NB4 (cell line): Measurements from ENCODE around the gene BACH2.

ENCODE experiments used
- DNase-seq: peaks from one replicate; pipeline ENCODE4 v3.0.0; 2010; ENCODE audit warnings: low read depth
- H3K4me3 ChIP-seq: one replicate; pipeline ENCODE4 v1.5.1; 2011; ENCODE audit warnings: mild to moderate bottlenecking, low read depth, low read length, moderate library complexity
- CTCF ChIP-seq: IDR thresholded peaks from one replicate; pipeline ENCODE4 v1.5.1; 2012; ENCODE audit warnings: low read depth, low read length
- MYC ChIP-seq: IDR thresholded peaks from 2 replicates; pipeline ENCODE4 v1.6.1; 2011; ENCODE audit warnings: low read depth, low read length
- POLR2A ChIP-seq: IDR thresholded peaks from 2 replicates; pipeline ENCODE4 v1.6.1; 2011; ENCODE audit warnings: mild to moderate bottlenecking; ENCODE audit not compliant: insufficient read length; ENCODE audit errors: extremely low read depth
- TF ChIP-seq, protein P1 (sequence below): IDR thresholded peaks from 2 replicates; pipeline ENCODE4 v1.6.1; 2011; ENCODE audit warnings: low read depth, low read length

BACH2 gene

DNA sequence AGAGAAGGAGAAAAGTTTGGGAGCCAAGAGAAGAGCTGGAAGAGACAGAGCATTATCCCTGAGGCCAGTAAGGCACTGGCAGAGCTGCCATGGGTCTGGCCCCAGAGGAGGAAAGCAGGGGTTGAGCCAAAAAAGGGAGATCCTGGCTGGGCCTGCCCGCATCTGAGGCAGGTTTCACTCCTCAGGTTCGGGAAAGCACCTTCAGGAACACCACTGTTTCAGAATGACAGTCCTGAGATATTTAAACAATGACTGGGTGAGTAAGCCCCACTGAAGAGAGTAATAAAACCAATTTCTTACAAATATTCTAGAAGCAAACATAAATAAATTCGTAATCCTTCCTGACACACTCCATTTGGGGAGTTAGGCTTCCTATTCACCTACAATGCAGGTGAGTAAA lies 152.2 kb downstream of the BACH2 start:
- TF ChIP-seq MYC (no peak), POLR2A (no peak), CTCF (no peak)
- TF ChIP-seq, protein P1, sequence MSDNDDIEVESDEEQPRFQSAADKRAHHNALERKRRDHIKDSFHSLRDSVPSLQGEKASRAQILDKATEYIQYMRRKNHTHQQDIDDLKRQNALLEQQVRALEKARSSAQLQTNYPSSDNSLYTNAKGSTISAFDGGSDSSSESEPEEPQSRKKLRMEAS, result no peak
- no peak overlapping the region for H3K4me3 ChIP-seq
- no peak for DNase-seq

DNA sequence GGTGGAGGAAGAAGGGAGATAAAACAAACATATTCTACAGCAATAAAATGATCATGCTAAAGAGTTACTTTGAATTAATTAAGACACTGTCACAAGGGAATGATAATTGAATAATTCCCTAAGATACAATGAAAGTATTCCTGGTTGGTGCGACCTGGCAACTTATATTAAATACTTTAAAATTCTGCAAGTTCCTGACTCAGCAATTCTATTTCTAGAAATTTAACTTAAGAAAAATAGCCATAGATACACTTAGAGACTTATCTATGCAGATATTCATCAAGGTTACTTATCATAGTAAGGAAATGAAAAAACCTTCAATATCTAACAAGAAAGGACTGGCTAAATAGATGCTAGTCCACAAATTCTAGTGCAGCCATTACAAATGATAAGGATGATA lies 156.0 kb downstream of the BACH2 start:
- H3K4me3 ChIP-seq, result no peak overlapping the region
- TF ChIP-seq POLR2A, result no peak
- TF ChIP-seq MYC, result no peak
- TF ChIP-seq CTCF, result no peak
- TF ChIP-seq, protein P1, result no peak
- no peak for DNase-seq

DNA sequence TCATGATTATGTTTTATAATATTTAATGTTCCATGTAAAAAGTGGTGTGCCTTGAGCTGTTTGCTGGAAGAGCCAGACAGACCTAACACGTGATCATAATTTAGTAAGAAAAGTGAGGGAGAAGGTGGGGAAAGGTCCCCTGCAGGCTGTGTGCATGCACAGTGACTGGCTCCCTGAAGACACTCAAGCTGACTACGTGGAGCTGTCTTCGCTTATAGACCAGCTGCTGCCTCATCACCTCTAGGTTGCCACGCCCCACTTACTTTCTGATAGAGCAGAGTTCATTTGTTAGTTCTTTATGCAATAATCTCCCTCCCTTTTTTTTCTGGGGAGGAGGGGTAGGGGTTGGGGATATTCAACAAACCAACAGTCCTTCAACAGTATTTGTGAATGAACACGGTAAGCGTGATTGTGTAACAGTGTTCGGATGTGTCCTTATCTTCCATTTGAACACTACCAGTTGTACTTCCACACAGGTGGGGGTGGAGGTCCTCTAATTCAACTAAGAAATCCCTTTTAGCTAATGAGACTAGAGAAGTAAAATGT lies 157.3 kb downstream of the BACH2 start:
- no peak for DNase-seq

DNA sequence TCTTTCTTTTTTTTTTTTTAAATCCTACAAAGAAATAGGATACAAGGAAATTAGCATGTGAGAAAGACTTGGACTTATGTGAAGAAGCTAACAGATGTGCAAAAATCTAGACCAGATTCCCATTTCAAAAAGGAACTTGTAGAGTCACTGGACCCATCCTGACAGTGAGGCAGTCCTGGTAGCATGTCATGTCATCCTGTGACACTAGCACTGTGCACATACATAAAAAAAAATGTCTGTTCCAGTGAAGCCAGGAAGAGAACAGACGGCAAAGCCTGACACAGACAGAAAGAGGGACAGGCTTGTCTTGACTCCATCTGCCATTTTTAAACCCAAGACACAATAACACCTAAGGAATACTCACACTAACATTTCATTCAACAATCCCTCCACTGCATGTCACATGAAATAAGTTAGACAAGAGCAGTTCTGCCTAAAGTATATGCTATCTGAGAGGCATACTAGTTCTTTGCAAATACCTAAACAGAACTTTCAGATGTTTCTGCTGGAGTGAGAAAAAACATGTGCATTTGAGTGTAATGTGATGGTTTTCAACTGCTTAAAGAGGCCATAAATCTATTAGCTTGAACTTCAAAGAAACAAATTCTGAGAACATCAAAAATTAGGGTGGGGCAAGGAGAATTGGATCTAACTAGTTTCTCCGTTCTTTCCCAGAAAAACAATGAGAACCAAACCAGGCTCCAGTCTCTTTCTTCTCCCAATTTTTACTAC lies 159.6 kb downstream of the BACH2 start:
- DNase-seq, result no peak
- TF ChIP-seq POLR2A (no peak), CTCF (no peak), MYC (no peak)
- TF ChIP-seq, protein P1, result no peak
- no peak overlapping the region for H3K4me3 ChIP-seq

More for the DNA sequence above, 157.3 kb downstream of the BACH2 start:
- H3K4me3 ChIP-seq, result no peak overlapping the region
- no peak for TF ChIP-seq CTCF
- TF ChIP-seq, protein P1, result no peak
- TF ChIP-seq MYC, result no peak
- no peak for TF ChIP-seq POLR2A

DNA sequence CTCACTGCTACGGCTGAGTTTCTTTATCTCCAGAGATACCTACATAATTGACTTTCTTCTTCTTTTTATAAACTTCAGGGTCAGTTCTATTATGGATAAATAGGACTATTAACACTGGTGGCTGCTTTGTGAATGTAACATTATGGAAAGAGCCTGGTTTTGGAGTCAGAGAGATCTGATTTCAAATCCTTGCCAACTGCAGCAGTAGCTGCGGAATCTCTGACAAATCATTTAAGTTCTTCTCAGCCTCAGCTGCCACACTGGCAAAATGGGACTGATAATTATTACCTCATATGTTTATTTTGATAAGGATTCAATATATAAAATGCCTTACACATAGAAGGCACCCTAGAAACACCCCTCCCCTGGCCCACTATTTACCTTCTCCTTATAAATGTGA lies 160.5 kb downstream of the BACH2 start:
- DNase-seq, result no peak
- TF ChIP-seq, protein P1, result no peak
- no peak for TF ChIP-seq CTCF
- TF ChIP-seq POLR2A, result no peak
- no peak for TF ChIP-seq MYC
- no peak overlapping the region for H3K4me3 ChIP-seq
